DOHH2 (cell line): Measurements from ENCODE around the gene HOXC11.

Experiments
- H3F3A ChIP-seq: fragments of 200-600 bp; sonication (generic), shearing (Covaris generic); 2 replicates; pipeline ENCODE4 v1.6.0; 2016; ENCODE audit warnings: antibody characterized with exemption, mild to moderate bottlenecking; ENCODE audit not compliant: control insufficient read depth, insufficient read depth
- H3K27ac ChIP-seq: fragments of 200-600 bp; sonication (generic); 2 replicates; pipeline ENCODE4 v1.5.1; 2014; ENCODE audit warnings: low read depth, mild to moderate bottlenecking, low read length, moderate library complexity
- H3K27me3 ChIP-seq: fragments of 200-600 bp; sonication (generic); 2 replicates; pipeline ENCODE4 v1.6.1; 2014; ENCODE audit warnings: mild to moderate bottlenecking, low read length, mixed read lengths; ENCODE audit not compliant: control insufficient read depth
- H3K36me3 ChIP-seq: fragments of 200-600 bp; sonication (generic); 2 replicates; pipeline ENCODE4 v1.6.1; 2014; ENCODE audit warnings: mild to moderate bottlenecking, low read length, moderate library complexity, mixed read lengths; ENCODE audit not compliant: control insufficient read depth
- H3K4me1 ChIP-seq: fragments of 200-600 bp; sonication (generic); 2 replicates; pipeline ENCODE4 v1.6.1; 2014; ENCODE audit warnings: mild to moderate bottlenecking, low read length, mixed read lengths; ENCODE audit not compliant: control insufficient read depth
- H3K4me2 ChIP-seq: fragments of 200-600 bp; sonication (generic); 2 replicates; pipeline ENCODE4 v1.6.0; 2014; ENCODE audit warnings: mild to moderate bottlenecking, low read length, moderate library complexity
- H3K4me3 ChIP-seq: fragments of 200-600 bp; sonication (generic); 2 replicates; pipeline ENCODE4 v1.5.1; 2014; ENCODE audit warnings: mild to moderate bottlenecking, low read length, mixed read lengths
- H3K79me2 ChIP-seq: fragments of 200-600 bp; sonication (generic); 2 replicates; pipeline ENCODE4 v1.6.1; 2014; ENCODE audit warnings: mild to moderate bottlenecking, low read length, mixed read lengths; ENCODE audit not compliant: control insufficient read depth
- H3K9me2 ChIP-seq: fragments of 200-600 bp; sonication (generic); replicated peaks from 2 replicates; pipeline ENCODE4 v1.6.1; 2014; ENCODE audit warnings: mild to moderate bottlenecking, low read length, mixed read lengths; ENCODE audit not compliant: control insufficient read depth
- H3K9me3 ChIP-seq: fragments of 200-600 bp; sonication (generic); 2 replicates; pipeline ENCODE4 v1.6.1; 2014; ENCODE audit warnings: antibody characterized with exemption, low read length, mixed read lengths; ENCODE audit not compliant: control insufficient read depth, insufficient read depth
- H4K20me1 ChIP-seq: fragments of 200-600 bp; sonication (generic); 2 replicates; pipeline ENCODE4 v1.6.0; 2014; ENCODE audit warnings: low read depth, mild to moderate bottlenecking, antibody characterized with exemption, low read length, moderate library complexity; ENCODE audit not compliant: control insufficient read depth, insufficient read depth
- CTCF ChIP-seq: fragments of 200-600 bp; sonication (generic); IDR thresholded peaks from one replicate; pipeline ENCODE4 v1.5.1; 2014; ENCODE audit warnings: antibody characterized with exemption, mild to moderate bottlenecking, low read depth, low read length; ENCODE audit not compliant: poor library complexity, severe bottlenecking
- EZH2phosphoT487 ChIP-seq: fragments of 200-600 bp; sonication (generic); IDR thresholded peaks from 2 replicates; pipeline ENCODE4 v1.6.1; 2017; ENCODE audit warnings: borderline replicate concordance, mild to moderate bottlenecking, antibody characterized with exemption, low read length, moderate library complexity, mixed read lengths

HOXC11 gene

GRCh38 chr12:54011665-54012532 lies 39.0 kb downstream of the HOXC11 start:
- Histone ChIP-seq H3K36me3 (no peaks in the 10 kb centered on the region), H3K79me2 (no peaks in the 10 kb centered on the region), H3K4me2 (peak overlapping the region; percentile 5; the same call in 1 of the 2 replicates), H3F3A (no peaks in the 10 kb centered on the region; the same call in 1 of the 2 replicates), H3K4me3 (no peak overlapping the region), H3K9me2 (no peaks in the 10 kb centered on the region), H4K20me1 (no peaks in the 10 kb centered on the region), H3K27me3 (peaks cover 87% of the 10 kb centered on the region), H3K9me3 (no peaks in the 10 kb centered on the region), H3K27ac (no peak overlapping the region), H3K4me1 (peaks cover 10% of the 10 kb centered on the region)
- no peak for TF ChIP-seq CTCF

- H3K27me3 ChIP-seq = peaks cover 78% of the 10 kb centered on the region
- H3K9me3 ChIP-seq = no peaks in the 10 kb centered on the region
- peaks cover 7% of the 10 kb centered on the region; the same call in 1 of the 2 replicates for H3K4me1 ChIP-seq
- H3K4me2 ChIP-seq = no peak overlapping the region
- no peaks in the 10 kb centered on the region; the same call in 1 of the 2 replicates for H3F3A ChIP-seq
- no peaks in the 10 kb centered on the region for H3K36me3 ChIP-seq
- no peaks in the 10 kb centered on the region for H4K20me1 ChIP-seq
- H3K9me2 ChIP-seq = no peaks in the 10 kb centered on the region
- H3K27ac ChIP-seq = no peak overlapping the region
- no peak for TF ChIP-seq CTCF
- no peak for TF ChIP-seq EZH2phosphoT487
- H3K4me3 ChIP-seq = no peak overlapping the region
- H3K79me2 ChIP-seq = no peaks in the 10 kb centered on the region
These were observed 39.9 kb downstream of the HOXC11 start for GRCh38 chr12:54012631-54013409.

- no peak; the same call in 1 of the 2 replicates for TF ChIP-seq EZH2phosphoT487
- no peak for TF ChIP-seq CTCF
- H3K4me1 ChIP-seq = peaks cover 16% of the 10 kb centered on the region
- no peaks in the 10 kb centered on the region for H4K20me1 ChIP-seq
- no peaks in the 10 kb centered on the region; the same call in 1 of the 2 replicates for H3F3A ChIP-seq
- H3K27me3 ChIP-seq = peaks cover 63% of the 10 kb centered on the region
- H3K36me3 ChIP-seq = no peaks in the 10 kb centered on the region
- H3K27ac ChIP-seq = no peak overlapping the region
- no peak overlapping the region for H3K4me2 ChIP-seq
- H3K4me3 ChIP-seq = no peak overlapping the region
- H3K9me2 ChIP-seq = no peaks in the 10 kb centered on the region
- 0 out of 2 replicates have a peak, but pooled peaks cover 4% of the 10 kb centered on the region for H3K79me2 ChIP-seq
- no peaks in the 10 kb centered on the region for H3K9me3 ChIP-seq
These were observed 41.6 kb downstream of the HOXC11 start for GRCh38 chr12:54014377-54015017.
